GM21528 (cell line): Measurements from ENCODE around the gene PDE4DIP.
"Not testable (repeated sequence)": the region's sequence is repeated elsewhere in the genome, so short reads cannot be mapped to it uniquely, and the experiment has no call there.

ENCODE experiments used
- ATAC-seq: cut with Tn5 transposase; IDR thresholded peaks from one replicate; pipeline ENCODE4 v1.9.1; 2021; ENCODE audit warnings: mild to moderate bottlenecking, moderate library complexity; ENCODE audit not compliant: unreplicated experiment, low FRiP score

PDE4DIP gene

DNA sequence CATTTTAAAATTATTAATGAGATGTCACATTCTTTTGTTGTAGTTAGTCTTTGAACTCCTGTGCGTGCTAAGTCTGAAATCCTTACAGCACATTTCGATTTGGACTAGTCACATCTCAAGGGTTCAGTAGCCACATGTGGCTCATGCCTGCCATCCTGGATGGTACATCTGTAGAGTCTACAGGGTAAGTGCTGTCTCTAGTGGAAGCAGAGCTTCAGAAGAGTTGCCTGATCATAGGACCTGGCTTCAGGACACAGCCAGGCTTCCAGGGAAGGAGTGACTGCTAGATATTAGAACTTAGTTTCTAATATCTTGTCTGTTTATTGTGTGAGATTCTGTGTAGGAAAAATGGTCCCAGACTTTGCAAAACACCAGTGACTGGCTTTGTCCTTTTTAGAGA is 72.0 kb downstream of the PDE4DIP start:
- ATAC-seq = not testable (repeated sequence)

DNA sequence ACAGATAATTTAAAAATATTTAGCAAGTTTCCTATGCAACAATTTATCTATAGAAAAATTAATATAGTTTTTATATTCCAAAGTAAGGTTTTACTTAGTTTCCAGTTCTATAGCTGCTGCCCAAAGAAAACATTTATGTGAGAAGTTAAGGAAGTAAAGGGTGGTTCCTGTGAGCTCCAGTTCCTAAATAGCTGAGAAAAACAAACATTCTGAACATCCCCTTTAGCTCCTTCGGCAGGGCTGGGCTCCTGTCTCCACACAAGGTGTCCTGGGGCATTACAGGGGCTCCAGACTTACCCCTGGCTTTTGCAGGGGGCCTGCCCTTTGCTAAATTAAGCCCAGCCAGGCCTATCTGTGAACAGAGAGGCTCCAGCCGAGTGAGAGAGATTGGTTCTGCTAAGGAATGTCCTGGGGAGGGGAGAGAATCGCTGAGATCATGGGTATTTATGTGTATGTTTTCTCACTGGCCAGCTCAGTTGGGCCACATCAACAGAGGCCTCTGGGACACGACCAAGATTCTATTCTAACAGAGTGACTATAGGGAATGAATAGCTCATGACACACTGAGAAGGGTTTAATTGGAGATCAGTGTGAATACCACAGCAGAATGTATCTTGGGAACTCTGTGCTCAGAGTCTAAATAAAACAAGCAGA is 72.6 kb downstream of the PDE4DIP start:
- not testable (repeated sequence) for ATAC-seq

GRCh38 chr1:148918836-148919447 is 74.7 kb downstream of the PDE4DIP start:
- not testable (repeated sequence) for ATAC-seq

DNA sequence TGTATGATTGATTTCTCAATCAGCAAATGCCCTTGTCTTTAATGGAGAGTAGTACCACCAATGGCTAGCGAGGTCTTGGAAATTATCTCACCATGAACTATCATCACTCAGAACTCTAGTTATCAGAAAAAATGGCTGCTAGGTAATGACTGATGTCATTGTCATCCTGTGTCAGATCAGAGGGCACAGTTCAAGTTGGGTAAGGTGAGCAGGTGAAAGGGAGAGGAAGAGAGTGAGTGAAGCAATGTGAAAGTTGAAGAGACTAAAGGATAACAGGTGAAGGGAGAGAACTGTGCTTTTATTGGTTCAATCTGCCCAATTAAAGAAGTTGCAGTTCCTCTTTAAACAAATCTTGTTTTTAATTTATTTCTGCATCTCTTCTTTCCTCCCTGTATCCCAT is 76.8 kb downstream of the PDE4DIP start:
- not testable (repeated sequence) for ATAC-seq

GRCh38 chr1:148923798-148924197 is 79.6 kb downstream of the PDE4DIP start:
- not testable (repeated sequence) for ATAC-seq

- not testable (repeated sequence) for ATAC-seq
Observed at GRCh38 chr1:148927645-148928044, 83.4 kb downstream of the PDE4DIP start.

DNA sequence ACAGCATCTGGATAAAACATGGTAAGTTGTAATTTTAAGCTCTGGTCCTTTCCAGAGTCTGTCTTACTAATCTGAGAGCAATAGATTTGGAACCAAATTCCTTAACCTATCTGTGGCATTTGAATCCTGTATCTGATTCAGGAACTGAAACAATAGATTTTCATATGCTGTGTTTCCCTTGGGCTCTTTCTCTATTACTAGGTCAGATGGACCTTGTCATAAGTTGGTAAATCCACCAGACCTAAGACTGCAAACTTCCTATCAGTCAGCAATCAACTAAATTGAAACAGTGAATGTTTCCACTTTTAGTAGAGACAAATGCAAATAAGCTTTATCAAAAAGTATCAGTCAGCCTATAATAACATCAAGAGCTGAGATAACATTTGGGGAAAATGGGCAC is 85.0 kb downstream of the PDE4DIP start:
- not testable (repeated sequence) for ATAC-seq

GRCh38 chr1:148935381-148936002 is 91.3 kb downstream of the PDE4DIP start:
- not testable (repeated sequence) for ATAC-seq

DNA sequence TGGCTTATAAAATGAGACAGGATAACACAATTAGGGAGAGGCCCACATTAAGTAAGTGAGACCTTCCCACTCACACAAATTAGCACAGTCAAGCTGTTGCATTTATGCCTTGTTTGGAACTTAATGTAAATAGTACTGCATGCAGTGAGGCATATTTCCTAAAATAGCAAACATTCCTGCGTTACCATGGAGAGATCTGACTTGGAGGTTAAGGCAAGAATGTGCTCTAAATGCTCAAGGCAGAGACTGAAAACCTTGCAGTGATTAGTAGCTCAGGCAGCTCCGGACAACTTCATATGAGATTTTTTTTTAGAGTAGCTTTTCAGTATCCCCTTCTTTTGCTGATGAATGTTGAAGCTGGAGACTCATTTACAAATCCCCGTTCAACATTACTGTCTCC is 98.7 kb downstream of the PDE4DIP start:
- not testable (repeated sequence) for ATAC-seq

- not testable (repeated sequence) for ATAC-seq
Observed at GRCh38 chr1:148945130-148945529, 100.9 kb downstream of the PDE4DIP start.

GRCh38 chr1:148948768-148949167 is 104.5 kb downstream of the PDE4DIP start:
- ATAC-seq = not testable (repeated sequence)

GRCh38 chr1:148951336-148952227 is 107.4 kb downstream of the PDE4DIP start:
- peak; percentile 59 for ATAC-seq

DNA sequence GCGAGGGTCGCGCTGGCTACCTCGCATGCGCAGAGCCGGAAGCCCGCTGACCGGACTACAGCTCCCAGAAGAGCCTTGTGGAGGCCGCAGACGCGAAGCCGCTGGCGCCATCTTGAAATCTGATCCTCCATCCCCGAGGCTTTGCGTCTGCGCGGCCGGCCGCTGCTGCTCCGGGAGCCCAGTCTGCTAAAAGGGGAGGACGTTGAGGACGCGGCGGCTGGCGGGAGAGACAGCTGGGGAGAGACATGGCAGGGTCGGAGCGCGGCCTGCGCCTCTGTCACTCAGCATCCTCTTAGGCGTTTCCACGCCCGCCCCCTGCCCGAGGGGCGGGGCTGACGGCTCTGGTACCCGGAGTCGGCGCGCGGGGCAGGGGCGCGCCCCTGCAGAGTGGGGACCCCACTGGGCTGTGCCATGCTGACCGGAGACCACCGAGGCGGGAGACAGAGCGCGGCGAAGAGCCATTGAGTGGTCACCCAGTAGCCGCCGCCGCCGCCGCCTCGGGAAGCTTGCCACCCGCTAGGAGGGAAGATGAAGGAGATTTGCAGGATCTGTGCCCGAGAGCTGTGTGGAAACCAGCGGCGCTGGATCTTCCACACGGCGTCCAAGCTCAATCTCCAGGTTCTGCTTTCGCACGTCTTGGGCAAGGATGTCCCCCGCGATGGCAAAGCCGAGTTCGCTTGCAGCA is 108.2 kb downstream of the PDE4DIP start:
- ATAC-seq = peak; percentile 84

DNA sequence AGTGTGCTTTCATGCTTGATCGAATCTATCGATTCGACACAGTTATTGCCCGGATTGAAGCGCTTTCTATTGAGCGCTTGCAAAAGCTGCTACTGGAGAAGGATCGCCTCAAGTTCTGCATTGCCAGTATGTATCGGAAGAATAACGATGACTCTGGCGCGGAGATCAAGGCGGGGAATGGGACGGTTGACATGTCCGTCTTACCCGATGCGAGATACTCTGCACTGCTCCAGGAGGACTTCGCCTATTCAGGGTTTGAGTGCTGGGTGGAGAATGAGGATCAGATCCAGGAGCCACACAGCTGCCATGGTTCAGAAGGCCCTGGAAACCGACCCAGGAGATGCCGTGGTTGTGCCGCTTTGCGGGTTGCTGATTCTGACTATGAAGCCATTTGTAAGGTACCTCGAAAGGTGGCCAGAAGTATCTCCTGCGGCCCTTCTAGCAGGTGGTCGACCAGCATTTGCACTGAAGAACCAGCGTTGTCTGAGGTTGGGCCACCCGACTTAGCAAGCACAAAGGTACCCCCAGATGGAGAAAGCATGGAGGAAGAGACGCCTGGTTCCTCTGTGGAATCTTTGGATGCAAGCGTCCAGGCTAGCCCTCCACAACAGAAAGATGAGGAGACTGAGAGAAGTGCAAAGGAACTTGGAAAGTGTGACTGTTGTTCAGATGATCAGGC is 108.8 kb downstream of the PDE4DIP start:
- not testable (repeated sequence) for ATAC-seq

- not testable (repeated sequence) for ATAC-seq
Observed at GRCh38 chr1:148953730-148954129, 109.5 kb downstream of the PDE4DIP start.

DNA sequence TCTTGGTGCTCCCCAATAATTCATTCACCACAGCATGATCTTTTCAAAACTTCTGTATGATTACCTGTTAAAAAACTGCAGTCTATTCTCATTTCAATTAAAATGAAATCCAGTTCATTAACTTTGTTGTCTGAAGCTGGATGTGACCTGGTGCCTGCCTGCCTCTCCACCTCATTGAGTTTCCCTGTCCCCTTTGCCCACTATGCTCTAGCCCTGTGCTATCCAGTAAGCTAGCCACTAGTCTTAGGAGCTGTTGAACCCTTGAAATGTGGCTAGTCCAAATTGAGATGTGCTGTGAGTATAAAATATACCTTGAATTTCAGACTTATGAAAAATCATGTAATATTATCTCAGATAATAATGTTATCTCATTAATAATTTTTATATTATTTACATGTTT is 114.1 kb downstream of the PDE4DIP start:
- not testable (repeated sequence) for ATAC-seq

- ATAC-seq = not testable (repeated sequence)
Observed at GRCh38 chr1:148960212-148961000, 116.2 kb downstream of the PDE4DIP start.

GRCh38 chr1:148962127-148962857 is 118.1 kb downstream of the PDE4DIP start:
- ATAC-seq = not testable (repeated sequence)
